ENCODE results near the gene VAV1. TPM values are rescaled to one million over a fixed set of nuclear protein-coding genes. Genes with fewer than 3 reads are reported as not detected.

Gene VAV1
- total and polyA plus RNA-seq, 2 of the 13 experiments (the other 11 are each of a cell fraction or from before 2014, with no cell fraction given) = not detected

DNA sequence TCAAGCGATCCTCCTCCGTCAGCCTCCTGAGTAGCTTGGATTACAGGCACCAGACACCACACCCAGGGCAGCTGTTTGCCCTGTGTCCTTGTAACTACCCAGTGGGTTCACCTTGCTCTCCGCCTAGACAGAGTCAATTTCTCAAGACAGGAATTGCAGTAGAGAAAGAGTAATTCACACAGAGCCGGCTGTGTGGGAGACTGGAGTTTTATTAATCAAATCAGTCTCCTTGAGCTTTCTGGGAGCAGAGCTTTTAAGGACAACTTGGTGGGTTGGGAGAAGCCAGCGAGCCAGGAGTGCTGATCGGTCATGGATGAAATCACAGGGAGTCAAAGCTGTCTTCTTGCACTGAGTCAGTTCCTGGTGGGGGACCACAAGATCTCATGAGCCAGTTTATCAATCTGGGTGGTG is 94.2 kb downstream of the VAV1 start:
- DNase-seq (ENCODE audit: low spot score) (no peak), FAIRE-seq (no peak), ATAC-seq (no peak)
- H3K79me2 ChIP-seq (ENCODE audit: insufficient read depth, low read length) = no peaks in the 10 kb centered on the region
- TF ChIP-seq HMGXB3 (CRISPR knock-in tag; IDR thresholded peaks at IDR 0.05; ENCODE audit: borderline replicate concordance) = no peak
- no peak for TF ChIP-seq ZNF33B (CRISPR knock-in tag; IDR thresholded peaks at IDR 0.05)
- TF ChIP-seq ZNF205 (CRISPR knock-in tag; IDR thresholded peaks at IDR 0.05) = no peak
- no peak for TF ChIP-seq ZNF782 (CRISPR knock-in tag; IDR thresholded peaks at IDR 0.05; ENCODE audit: borderline replicate concordance)
- TF ChIP-seq BCL6 (CRISPR knock-in tag; IDR thresholded peaks at IDR 0.05) = no peak
- no TSS peak for BruUV-seq (replicated peaks)
- H3K4me2 ChIP-seq (ENCODE audit: low read depth, low read length) = no peak overlapping the region
- in situ Hi-C loops (cut with HindIII; ENCODE audit: extremely low pct_ligation_motif_present, low pct_unique_long_range_greater_than_20kb) = loop anchor here (25.0 kb wide), 1 partner anchor 229 kb away; no protein-coding TSS in a partner anchor
- no peaks in the 10 kb centered on the region for H3K9me3 ChIP-seq (ENCODE audit: low read length)
- H3K9ac ChIP-seq (ENCODE audit: insufficient read depth, low read depth, low read length) = no peak overlapping the region
- H4K20me1 ChIP-seq (ENCODE audit: insufficient read depth, low read length) = no peaks in the 10 kb centered on the region
- H3K4me3 ChIP-seq (replicated peaks in 1 of 3; ENCODE audit: insufficient read depth in 1 of 3, low read depth in 2 of 3, low read length in 3 of 3) = no peak overlapping the region
- H3K27ac ChIP-seq (ENCODE audit: extremely low read length, insufficient read depth, low read length) = no peak overlapping the region
- POLR2A ChIA-PET = no interaction called here
- 0 out of 2 replicates have a peak, but pooled peaks cover 10% of the 10 kb centered on the region for H3K4me1 ChIP-seq (ENCODE audit: insufficient read depth, low read length)
- WGBS (ENCODE audit: low lambda C conversion rate) = 14% methylated on average over 6 of the region's 6 CpGs
- H3K36me3 ChIP-seq (replicated peaks in 1 of 2; ENCODE audit: control insufficient read depth in 1 of 2, insufficient read depth in 2 of 2, low read length in 2 of 2) = no peaks in the 10 kb centered on the region
- peaks cover 0 to 18% of the 10 kb centered on the region in 2 experiments; a peak in 3 of 5 replicates for H3K27me3 ChIP-seq (ENCODE audit: control insufficient read depth in 1 of 2, insufficient read depth in 2 of 2, low read length in 2 of 2)
- intact Hi-C loops (cut with micrococcal nuclease; ENCODE audit: unreplicated experiment) = loop anchor here (10.0 kb wide), 1 partner anchor 382 kb away; the partner anchor contains the start of gene DENND1C
- CTCF ChIA-PET (ENCODE audit: low intra/inter-chr PET ratio, low total read pairs) = no interaction called here
- H2AFZ ChIP-seq (ENCODE audit: low read length) = no peak overlapping the region
